HG03045 (cell line): ENCODE results near the gene POMC.
"Not testable (repeated sequence)": the region's sequence is repeated elsewhere in the genome, so short reads cannot be mapped to it uniquely, and the experiment has no call there.

Source experiments
- ATAC-seq: cut with Tn5 transposase; IDR thresholded peaks from one replicate; pipeline ENCODE4 v1.9.1; 2021; ENCODE audit warnings: mild to moderate bottlenecking, moderate library complexity; ENCODE audit not compliant: unreplicated experiment

POMC gene

DNA sequence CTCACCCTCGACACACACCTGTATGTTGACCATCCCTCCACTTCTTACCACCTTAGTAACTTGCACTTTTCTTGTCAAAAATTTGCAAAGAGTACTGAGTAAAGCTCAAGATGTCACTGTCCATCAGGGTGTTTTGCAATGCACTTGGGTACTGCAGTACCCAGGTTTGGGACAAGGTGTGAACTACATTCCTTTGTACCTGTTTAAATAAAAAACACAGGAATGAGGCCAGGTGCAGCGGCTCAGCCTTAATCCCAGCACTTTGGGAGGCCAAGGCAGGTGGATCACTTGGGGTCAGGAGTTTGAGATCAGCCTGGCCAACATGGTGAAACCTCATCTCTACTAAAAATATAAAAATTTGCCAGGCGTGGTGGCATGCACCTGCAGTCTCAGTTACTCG, 27.8 kb downstream of the POMC start:
- not testable (repeated sequence) for ATAC-seq

DNA sequence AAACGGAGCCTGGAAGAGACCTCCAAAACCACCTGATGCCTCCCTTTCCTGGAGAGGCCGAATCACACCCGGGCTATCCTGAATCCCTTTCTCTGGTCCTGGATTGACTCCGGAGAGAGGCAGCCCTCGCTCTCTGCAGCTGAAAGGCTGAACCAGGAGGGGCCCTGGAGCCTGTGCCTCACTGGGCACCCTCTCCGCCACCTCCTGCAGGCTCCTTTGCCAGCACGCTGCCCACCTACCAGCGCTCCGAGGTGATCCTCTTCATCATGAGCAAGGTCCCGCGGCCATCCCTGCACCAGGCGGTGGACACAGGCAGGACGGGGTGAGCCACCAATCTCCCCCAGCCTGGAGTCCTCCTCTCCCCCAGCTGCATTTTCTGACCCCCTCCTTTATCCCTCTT, 35.7 kb downstream of the POMC start:
- ATAC-seq = no peak

DNA sequence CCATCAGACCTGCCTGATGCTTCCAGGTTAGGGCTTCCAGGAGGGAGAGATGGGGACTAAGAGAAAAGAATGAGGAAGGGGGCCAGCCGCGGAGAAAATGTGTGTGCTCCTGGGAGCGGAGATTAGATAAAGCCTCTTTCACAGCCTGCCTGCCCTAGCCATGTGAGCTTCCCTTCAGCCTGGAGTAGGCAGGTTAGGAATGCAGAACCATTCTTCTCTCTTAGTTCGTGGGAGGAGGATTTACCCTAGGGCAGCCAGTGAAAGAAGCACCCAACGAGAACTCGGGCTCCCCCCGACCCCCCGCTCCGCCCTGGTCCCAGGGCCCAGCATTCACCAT, 36.1 kb downstream of the POMC start:
- ATAC-seq = no peak

DNA sequence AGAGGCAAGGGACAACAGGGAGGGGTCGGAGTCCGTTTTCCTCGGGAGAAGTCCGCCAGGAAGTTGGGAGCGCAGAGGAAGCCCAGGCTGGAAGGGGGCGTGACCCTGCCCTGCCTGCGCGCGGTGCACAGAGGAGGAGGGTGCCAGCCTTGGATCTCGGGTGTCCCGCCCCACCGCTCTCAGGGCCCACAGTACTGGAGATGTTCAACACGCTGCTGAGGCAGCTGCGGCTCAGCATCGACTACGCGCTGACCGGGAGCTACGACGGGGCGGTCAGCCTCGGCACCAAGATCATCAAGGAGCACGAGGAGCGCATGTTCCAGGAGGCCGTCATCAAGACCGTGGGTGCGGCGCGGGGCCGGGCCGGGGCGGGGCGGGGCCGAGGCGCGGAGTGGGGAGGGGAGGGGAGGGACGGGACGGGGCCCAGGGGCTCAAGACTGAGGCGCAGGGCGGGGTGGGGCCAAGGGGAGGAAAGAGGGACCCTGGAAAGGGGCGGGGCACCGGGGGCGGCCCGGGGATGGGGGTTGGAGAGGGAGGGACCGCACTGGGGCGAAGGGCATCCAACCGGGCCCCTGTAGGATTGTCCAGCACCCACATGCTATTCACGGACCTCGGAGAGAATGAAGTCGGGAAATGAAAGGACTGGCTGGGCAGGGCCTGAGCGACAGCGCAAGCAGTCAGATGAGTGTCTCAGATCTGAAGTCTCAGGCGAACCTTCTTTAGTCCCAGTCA, 36.6 kb downstream of the POMC start:
- ATAC-seq = no peak

DNA sequence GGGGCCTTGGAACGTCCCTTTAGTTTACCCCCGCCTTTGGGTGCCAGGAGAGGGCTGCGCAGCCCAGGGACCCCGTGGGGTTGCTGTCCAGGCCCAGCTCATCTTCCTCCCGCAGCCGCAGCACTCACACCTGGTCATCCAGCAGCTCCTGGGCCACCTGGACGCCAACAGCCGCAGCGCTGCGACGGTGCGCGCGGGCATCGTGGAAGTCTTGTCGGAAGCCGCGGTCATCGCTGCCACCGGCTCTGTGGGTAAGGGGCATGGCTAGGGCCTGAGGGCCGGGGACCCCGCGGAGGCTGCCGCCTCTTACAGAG, 37.2 kb downstream of the POMC start:
- no peak for ATAC-seq

DNA sequence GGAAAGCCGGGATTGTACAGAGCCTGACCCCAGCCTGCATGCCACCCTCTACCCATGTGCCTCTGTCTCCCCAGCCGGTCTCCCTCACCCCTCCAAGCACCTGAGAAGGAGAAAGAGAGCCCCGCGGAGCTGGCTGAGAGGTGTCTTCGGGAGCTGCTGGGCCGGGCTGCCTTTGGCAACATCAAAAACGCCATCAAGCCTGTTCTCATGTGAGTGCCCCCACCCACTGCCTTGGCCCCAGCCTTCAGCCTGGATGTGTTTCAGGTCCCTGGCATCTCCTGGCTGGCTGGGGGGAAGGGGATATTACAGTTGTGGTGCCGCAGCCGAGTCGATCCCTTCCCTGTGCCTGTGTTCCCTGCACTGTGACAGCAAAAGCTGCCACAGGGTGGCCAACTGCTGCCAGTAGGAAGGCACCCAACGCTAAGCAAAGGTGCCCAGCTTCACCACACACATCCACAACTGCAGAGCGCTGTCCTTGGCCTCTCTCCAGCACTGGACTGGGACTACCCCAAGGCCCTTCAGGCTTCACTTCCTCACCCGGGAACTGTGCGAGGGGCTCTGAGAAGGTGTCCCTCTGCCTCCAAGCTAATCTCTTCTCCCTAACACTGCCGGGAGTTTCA, 38.4 kb downstream of the POMC start:
- ATAC-seq = no peak

DNA sequence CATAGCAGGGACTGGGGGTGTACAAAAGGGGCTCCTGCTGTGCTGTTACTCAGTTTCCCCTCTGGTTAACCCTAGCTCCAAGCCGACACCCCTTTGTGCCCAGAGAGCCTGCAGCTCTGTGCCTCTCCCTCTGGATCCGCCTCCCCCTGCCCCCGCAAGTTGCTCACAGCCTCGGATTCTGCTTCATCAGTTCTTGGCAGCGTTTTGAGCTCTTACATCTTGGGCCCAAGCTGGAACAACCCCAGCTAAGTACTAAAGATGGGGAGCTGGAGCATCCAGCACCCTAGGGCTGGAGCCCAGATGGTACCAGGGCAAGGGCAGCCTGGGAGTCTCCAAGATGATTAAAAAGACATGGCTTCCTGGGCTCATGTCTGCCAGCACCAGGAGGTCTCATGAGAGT, 40.7 kb downstream of the POMC start:
- no peak for ATAC-seq

DNA sequence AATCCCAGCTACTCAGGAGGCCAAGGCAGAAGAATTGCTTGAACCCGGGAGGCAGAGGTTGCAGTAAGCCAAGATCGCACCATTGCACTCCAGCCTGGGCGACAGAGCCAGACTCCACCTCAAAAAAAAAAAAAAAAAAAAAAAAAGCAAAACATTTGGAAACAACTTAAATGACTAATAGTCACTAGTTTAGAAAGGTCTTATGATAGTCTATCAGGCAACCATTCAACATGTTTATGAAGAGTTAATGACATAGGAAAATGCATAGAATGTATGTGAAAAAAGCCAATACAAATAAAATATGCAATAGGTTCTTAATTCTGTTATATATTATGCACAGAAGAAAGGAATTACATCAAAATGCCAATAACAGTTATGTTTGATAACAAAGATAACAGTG, 41.3 kb downstream of the POMC start:
- not testable (repeated sequence) for ATAC-seq

DNA sequence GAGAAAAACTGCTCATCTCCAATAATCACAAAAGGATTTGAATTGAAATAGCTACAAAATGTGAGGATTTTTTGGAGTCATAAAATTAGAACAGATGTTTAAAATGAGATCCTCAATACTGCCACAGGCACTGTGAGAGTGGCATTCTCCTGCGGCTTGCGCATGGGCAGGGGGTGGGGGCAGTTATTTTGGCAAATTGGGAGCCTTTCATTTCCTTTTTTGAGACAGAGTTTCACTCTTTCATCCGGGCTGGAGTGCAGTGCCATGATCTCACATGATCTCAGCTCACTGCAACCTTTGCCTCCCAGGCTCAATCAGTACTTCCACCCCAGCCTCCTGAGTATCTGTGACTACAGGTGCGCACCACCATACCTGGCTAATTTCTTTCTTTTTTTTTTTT, 42.4 kb downstream of the POMC start:
- no peak for ATAC-seq

DNA sequence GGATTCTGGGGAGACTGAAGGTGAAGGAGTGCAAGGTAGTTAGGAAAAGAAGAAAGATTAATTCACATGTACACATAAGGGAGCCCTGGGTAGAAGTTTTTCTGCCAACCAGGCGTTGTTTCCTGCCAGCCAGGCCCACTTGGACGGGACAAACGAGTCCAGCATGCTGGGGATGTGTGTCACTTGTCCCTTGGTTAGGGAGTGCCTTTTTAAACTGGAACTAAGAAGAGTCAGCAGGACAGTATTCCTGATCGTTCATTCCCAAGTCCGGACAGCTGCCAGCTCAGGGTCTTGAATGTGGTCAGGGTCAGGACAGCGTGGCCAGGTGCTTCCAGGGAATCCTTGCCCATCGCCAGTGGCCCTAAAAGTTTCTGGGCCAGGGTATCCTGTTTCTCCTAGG, 43.2 kb downstream of the POMC start:
- no peak for ATAC-seq

DNA sequence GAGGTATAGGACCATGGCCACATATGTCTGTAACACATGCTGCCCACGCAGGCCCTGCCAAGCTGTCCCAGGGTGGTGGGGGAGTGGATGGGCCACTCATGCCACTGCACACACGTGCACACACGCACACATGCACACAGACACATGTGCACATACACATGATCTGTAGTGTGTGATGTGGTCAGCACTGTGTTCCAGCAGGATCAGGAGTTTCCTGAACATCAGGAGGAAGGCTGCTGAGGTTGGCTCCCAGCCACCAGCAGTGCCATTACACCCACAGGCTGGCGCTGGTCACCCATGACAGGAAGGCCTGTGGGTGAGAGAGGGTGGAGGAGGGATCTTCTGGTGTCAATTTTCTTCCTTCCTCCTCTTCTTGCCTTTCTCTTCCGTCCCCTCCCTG, 44.7 kb downstream of the POMC start:
- ATAC-seq = no peak

DNA sequence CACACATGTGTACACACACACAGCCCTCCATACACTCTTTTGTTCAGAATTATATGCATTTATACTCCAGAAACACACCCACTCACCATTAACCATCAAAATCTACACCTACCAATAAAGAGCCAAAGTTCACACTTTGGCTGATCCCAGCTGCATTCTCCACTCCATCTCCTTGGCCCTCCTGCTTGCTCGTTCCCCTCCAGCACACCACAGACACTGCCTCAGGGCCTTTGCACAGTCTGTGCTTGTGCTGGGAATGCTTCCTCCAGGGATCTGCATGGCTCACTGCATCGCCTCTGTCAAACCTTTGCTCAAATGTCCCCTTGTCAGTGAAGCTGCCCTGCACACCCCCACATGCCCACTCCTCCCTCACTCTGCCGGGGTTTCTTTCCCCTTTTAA, 46.0 kb downstream of the POMC start:
- ATAC-seq = no peak

DNA sequence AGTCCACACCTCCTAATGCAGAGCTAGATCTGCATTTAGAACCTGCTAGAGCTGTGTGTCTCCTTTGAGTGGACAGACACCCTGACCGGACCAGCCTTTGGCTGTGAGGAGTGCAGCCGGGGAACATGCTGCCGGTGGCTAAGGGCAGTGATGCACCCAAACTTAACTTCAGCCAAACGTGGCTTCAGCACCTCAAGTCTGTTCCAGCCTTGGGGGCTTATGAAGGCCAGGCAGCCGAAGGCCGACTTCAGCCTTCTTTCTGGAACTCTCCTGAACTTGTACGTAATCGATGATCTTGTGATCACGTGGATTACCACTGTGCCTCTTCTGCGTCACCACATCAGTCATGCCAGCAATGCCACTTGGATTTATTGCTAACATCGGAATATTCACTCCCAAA, 49.1 kb downstream of the POMC start:
- ATAC-seq = no peak

DNA sequence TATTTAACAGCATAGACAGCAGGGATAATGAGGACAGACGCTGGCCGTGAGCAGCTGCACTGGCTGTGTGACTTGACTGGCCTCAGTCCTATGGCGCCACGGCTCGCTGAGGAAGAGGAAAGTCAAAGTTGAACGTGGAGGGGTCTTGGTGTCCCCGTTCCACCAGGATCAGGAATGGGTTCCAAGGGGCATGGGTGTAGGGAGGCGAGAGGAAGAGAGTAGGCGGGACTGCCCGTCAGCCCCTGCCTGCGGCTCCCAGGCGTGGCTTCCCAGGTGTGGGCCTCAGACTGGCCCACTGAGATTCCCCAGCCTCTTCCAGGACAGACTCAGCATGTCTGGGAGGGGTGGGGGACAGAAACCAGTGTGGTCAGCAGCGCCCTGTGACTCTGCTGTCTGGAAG, 51.4 kb downstream of the POMC start:
- no peak for ATAC-seq

DNA sequence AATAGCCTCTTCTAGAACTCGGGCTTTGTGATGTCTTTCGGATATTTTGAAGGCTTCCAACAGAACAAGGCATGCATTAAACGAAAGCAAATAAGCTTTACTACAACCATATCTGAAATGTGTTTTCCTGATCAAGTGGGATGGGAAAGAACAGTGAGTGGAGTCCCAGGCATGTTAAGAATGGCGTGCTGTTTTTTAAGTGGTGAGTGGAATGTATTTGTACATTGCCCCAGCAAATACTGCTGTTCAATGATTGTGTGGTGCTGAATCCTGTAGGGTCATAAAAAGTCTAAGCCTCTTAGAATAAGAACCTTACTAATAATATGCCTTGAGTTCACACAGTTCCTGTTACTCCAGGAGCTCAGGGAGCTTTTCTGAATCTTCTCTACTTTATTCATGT, 52.5 kb downstream of the POMC start:
- no peak for ATAC-seq

DNA sequence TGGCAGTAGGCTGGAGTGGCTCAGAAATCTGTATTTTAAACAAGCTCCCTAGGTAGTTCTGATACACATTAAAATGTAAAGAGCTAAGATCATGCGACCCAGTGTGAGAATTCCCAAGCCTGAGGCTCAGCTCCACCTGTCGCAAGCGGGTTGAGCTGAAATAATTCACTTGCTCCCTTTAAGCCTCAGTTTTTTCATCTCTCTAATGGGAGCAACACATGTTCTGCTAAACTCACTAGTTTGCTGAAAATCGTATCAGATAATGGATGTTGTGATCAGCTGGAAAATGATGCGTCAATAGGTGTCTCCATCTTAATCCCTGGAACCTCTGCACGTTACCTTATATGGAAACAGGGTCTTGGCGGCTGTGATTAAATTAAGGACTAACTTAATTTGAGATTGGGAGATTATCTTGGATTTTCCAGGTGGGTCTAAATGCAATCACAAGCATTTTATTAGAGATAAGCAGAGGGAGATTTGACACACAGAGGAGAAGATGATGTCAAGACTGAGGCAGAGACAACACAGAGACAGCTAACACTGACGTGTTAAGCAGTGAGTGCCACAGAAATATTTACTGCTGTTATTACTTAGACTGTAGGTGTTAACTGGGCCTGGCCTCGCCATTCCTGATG, 53.0 kb downstream of the POMC start:
- no peak for ATAC-seq

DNA sequence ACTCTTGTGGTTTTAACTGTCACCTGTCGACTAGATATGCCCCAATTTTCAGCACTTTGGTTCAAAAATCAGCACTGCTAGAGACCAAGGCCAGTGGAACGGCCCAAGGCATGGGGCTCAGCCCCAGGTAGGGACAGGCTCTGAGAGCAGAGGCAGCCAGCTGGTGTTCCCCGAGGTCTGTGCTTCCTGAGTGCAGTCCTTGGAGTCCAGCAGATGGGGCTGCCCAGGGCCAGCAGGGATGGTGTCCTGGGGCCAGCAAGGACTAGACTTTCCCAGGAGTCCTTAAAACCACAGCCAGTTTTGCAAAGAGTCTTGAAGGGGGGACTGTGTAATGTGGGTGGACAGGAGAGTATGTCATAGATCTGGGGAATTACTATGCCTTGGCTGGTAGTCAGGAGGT, 56.3 kb downstream of the POMC start:
- ATAC-seq = no peak
